AG09319 (cell line): ENCODE measurements around the gene PPP3CA.

Experiments used
- DNase-seq: peaks from one replicate; pipeline ENCODE4 v3.0.0-alpha.2; 2010; ENCODE audit warnings: low read depth; ENCODE audit errors: extremely low read depth
- TF ChIP-seq, protein P1 (sequence below): IDR thresholded peaks from 2 replicates; pipeline ENCODE4 v1.5.1; 2011; ENCODE audit warnings: low read depth, mild to moderate bottlenecking, inconsistent platforms, low read length, moderate library complexity

The PPP3CA gene

DNA sequence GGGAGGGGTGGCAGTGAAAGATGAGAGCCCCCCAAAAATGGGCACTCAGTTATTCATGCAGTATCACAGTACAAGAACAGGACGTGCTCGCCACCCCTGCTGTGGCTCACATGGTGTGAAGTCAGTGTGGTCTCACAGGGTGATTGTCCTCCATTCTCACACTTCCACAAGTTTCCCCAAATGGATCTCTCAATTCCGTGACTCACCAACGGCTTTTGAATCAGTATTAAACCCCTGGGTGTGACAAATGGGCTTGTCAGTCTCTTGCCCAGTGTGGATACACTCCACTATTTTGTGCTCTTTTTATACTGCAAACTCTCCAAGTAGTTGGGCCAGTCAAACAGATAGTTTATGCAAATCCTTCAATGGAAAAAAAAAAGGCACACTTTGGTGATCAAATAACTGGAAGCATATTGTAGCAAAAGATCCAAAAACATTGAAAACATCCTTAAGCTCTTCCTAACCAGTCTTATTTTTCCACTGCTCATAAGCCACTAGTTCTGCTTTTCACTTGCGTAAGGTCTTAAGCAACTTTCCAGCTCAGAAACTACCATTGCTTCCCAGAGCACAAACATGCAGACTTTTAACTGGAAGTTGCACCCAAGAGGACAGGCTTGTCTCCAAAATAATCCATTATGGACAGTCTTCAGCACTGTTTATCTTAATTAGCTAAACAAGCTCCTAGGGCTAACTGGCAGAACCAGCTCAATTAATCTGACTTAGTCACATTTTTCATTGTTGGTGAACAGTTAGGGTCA, 365.7 kb downstream of the PPP3CA start:
- DNase-seq: no peak
- TF ChIP-seq, protein P1, sequence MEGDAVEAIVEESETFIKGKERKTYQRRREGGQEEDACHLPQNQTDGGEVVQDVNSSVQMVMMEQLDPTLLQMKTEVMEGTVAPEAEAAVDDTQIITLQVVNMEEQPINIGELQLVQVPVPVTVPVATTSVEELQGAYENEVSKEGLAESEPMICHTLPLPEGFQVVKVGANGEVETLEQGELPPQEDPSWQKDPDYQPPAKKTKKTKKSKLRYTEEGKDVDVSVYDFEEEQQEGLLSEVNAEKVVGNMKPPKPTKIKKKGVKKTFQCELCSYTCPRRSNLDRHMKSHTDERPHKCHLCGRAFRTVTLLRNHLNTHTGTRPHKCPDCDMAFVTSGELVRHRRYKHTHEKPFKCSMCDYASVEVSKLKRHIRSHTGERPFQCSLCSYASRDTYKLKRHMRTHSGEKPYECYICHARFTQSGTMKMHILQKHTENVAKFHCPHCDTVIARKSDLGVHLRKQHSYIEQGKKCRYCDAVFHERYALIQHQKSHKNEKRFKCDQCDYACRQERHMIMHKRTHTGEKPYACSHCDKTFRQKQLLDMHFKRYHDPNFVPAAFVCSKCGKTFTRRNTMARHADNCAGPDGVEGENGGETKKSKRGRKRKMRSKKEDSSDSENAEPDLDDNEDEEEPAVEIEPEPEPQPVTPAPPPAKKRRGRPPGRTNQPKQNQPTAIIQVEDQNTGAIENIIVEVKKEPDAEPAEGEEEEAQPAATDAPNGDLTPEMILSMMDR: no peak

DNA sequence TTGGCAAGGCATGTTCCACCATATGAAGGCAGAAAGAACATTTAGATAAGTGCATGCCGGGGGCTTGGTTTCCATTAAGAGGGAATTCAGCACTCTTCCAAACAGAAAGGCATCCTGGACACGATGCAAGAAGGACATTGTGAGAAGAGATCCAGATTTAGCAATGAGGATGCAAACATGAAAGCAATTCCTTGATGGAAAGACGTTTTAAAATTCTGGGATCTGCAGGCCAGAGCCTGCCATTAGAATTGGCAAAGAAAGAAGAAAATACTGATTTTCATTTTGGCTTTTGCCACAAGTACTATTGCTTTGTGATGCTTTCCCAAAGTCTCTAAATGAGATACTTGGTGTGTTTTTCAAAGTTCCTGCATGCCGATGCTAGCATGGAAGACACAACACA, 367.6 kb downstream of the PPP3CA start:
- no peak for DNase-seq
- TF ChIP-seq, protein P1: no peak

DNA sequence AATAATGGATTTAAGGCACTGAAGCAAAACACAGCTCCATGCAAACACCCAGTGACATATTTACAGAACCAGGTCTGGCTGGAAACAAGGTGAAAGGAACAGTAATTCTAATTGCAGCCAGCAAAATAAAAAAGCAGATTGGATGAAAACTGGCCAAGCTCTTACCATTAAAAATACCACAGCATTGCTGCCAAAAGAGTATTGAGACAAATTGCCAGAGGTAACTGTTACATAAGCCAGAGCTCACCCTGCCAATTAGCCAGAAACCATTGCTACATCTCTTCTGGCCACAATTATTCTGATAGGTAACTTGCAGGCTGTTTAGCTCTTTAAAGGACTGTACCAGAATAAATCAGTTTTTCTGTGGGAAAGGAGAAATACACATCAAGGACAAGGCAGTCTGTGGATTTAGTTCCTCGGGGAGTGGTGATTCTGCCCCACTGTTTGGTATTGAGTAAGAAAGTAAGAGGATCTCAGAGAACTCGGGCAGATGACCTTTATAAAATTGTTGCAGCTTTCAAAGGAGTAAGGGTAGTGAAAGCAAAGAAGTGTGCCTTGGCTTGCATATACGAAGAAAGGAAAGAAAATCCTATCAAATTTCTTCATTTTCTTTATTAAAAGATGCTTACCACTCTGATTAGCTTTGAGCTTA, 369.5 kb downstream of the PPP3CA start:
- DNase-seq: no peak
- TF ChIP-seq, protein P1: no peak

DNA sequence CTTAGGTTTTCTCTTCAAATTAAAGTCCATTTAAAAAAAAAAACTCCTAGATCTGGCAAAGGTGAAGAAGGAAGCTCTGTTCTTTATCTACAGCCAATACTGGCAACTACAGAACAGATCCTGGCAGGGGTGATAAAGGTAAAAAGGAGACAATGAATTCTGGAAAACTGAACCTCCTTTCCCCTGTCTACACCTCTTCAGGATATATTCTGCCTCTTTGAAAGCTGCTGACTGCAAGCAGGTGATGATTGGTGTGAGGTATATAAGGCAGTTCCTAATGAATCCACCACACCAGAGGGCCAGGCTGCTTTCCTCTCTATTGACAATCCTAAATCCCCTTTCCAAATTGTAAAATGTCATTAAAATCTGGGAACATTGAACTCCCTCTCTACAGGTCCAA, 370.1 kb downstream of the PPP3CA start:
- DNase-seq: no peak

More for the DNA sequence above, 370.1 kb downstream of the PPP3CA start:
- TF ChIP-seq, protein P1: no peak
